ENCODE results near the gene MZT2B. TPM values are rescaled to one million over a fixed set of nuclear protein-coding genes. Genes with fewer than 3 reads are reported as not detected.

The MZT2B gene
- total RNA-seq, 2 donors from 2014 or later = 326 to 373 TPM

Other genes starting within 250 kb of the MZT2B start
- gene RAB6C, start 202.6 kb upstream of the MZT2B start, total RNA-seq = not detected
- gene POTEF, start 53.0 kb upstream of the MZT2B start, total RNA-seq = not detected
- gene CCDC74B, start 37.1 kb upstream of the MZT2B start, total RNA-seq = 1 to 10 TPM; 1.3 to 4.4 TPM
- gene SMPD4, start 660 bp upstream of the MZT2B start, total RNA-seq = 100 to 1,000 TPM in 1 of 2 donors, 10 to 100 TPM in 1; 49.6 to 105 TPM
- not detected for gene TUBA3E, start 16.2 kb downstream of the MZT2B start, total RNA-seq
- gene IMP4, start 160.6 kb downstream of the MZT2B start, total RNA-seq = 100 to 1,000 TPM in 1 of 2 donors, 10 to 100 TPM in 1; 79.8 to 134 TPM
- gene PTPN18, start 173.8 kb downstream of the MZT2B start, total RNA-seq = 10 to 100 TPM; 60.5 to 69.7 TPM